Activated gamma-delta T cell treated with anti-CD3 and anti-CD28 coated beads, Interleukin-2, amount 50 U/mL, for 16 hours (primary cell): ENCODE data around the gene CMC4.

Source experiments
- DNase-seq: peaks from one replicate; pipeline ENCODE4 v3.0.0-alpha.2; 2020; ENCODE audit warnings: low read depth

CMC4 gene

GRCh38 chrX:155053656-155054055 is 17.3 kb downstream of the CMC4 start:
- no peak for DNase-seq

GRCh38 chrX:155052738-155053498 is 18.0 kb downstream of the CMC4 start:
- DNase-seq: no peak

- no peak for DNase-seq
These were observed 21.8 kb downstream of the CMC4 start for GRCh38 chrX:155048977-155049619.

- DNase-seq: no peak
These were observed 24.0 kb downstream of the CMC4 start for GRCh38 chrX:155046811-155047528.

GRCh38 chrX:155046129-155046810 is 24.7 kb downstream of the CMC4 start:
- no peak for DNase-seq

- no peak for DNase-seq
These were observed 35.2 kb downstream of the CMC4 start for GRCh38 chrX:155035688-155036087.

- DNase-seq: no peak
These were observed 39.3 kb downstream of the CMC4 start for GRCh38 chrX:155031657-155032056.

GRCh38 chrX:155028877-155029291 is 42.1 kb downstream of the CMC4 start:
- DNase-seq: no peak

GRCh38 chrX:155028129-155028528 is 42.8 kb downstream of the CMC4 start:
- no peak for DNase-seq

GRCh38 chrX:155027509-155028066 is 43.3 kb downstream of the CMC4 start:
- DNase-seq: no peak

GRCh38 chrX:155026727-155027508 is 44.0 kb downstream of the CMC4 start, which contains the start of gene FUNDC2:
Gene FUNDC2, plus strand, starts transcription at chrX:155026844. Its CDS starts 95 bp downstream, at chrX:155026939.
- DNase-seq: peak; percentile 89

GRCh38 chrX:155026420-155026726 is 44.6 kb downstream of the CMC4 start:
- DNase-seq: no peak

GRCh38 chrX:155023907-155024833 is 46.8 kb downstream of the CMC4 start:
- no peak for DNase-seq

GRCh38 chrX:155022585-155022984 is 48.4 kb downstream of the CMC4 start, which contains the start of gene F8:
Gene F8, minus strand, starts transcription at chrX:155022723. Its CDS starts 171 bp downstream, at chrX:155022552.
- no peak for DNase-seq

- DNase-seq: no peak
These were observed 50.3 kb downstream of the CMC4 start for GRCh38 chrX:155020591-155020990.
